ENCODE measurements around the gene CRYBB2.
"Not testable (repeated sequence)": the region's sequence is repeated elsewhere in the genome, so short reads cannot be mapped to it uniquely, and the experiment has no call there.

Gene CRYBB2

DNA sequence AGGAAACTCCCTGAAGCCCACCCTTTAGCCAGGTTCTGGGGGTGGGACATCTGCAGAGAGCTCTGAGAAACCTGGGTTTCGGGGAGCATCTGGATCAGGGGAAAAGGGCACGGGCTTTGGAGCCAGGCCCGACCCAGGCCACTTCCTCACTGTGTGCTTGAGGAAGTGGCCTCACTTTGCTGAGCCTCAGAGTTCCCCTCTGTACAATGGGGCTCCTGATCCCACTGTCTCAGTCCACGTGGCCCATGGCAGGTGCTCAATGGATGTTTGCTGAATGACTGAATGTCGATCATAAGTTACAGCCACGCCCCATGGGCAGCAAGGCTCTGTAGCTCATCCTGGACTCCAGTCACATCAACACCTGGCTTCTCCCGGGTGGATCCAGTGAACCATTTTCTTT, 18.5 kb upstream of the CRYBB2 start:
- DNase-seq: no peak

DNA sequence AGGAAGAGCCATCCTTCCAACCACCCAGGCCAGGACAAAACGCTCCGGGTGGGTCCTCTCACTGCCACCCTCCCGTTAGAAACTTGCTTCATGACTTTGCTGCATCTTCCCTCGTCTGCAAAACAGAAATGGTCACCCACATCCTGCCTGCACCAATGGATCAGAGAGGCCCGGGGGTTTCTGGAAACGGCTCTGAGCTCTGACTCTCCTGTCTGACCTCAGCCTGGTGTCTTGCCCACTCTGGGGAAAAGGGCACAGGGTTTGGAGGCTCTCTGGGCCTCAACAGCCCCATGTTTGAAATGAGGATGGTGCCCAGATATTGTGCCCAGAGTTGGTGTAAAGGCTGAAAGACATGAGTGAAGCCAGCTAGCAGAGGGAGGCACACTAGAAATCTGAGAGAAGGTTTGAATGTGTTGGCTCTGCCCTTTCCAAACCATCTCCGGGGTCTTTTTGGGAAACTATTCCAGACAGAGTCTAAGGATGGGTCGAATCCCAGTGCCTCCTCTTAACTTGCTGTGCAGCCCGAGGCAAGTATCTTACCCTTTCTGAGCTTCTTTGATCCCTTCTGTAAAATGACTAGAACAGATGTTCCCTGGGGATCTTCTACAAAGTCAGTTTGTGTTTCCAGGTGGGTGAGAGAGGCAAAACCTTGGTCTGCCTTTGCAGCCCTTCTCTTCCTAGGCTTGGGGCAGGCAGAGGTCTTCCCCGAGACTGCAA, 17.7 kb upstream of the CRYBB2 start:
- DNase-seq: no peak

DNA sequence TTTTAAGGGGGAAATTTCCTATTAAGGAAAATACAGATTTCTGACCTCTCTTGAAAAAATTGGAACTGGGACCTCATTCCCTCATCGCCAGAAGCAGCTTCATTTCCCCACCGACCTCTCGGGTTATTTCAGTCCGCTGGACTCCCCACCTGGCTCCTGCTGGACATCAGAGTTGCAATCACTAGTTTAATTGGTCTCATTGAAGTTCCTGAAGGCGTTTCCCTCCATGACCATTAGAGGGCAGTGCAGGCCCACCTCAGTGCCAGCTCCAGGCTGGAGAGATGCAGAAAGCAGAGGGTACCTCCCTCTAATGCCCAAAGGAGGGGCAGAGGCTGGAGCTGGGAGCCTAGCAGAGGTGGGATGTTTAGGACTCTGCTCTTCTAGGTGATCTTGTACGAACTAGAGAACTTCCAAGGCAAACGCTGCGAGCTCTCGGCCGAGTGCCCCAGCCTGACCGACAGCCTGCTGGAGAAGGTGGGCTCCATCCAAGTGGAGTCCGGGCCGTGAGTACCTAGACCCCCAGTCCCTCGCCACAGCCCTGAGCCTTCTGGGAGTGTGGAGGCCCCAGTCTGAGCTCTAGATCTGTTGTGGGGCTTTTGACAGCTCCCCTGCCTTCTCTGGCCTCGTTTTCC, 17.0 kb upstream of the CRYBB2 start:
- DNase-seq: no peak

DNA sequence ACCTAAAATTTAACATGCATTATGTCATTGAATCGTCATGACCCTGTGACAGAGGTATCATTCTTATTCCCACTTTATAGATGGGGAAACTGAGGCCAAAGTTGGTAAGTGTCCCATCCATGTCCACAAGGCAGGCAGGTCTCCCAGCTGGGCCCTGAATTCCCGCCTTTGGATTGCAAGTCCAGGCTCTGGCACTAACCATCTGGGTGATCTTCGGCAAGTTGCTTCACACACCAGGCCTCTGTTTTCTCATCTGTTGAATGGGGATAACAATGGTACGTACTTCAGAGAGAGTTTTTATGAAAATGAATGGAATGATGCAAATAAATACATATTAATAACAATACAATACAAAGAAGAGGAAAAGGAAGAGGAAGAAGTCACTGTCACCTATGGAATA, 16.4 kb upstream of the CRYBB2 start:
- DNase-seq: no peak

DNA sequence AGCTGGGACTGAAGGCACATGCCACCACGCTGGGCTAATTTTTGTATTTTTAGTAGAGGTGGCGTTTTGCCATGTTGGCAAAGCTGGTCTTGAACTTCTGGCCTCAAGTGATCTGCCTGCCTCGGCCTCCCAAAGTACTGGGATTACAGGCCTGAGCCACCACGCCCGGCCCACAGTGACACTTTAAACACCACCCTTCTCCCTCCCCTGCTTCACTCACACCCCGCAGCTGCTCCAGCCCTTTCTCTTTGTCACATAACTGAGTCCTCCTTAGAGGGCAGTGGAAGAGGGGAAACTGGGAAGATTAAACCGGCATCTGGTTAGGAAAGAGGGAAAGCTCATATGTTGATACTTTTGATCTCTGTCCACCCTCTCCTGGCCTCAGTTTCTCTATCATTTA, 14.9 kb upstream of the CRYBB2 start:
- DNase-seq: not testable (repeated sequence)

DNA sequence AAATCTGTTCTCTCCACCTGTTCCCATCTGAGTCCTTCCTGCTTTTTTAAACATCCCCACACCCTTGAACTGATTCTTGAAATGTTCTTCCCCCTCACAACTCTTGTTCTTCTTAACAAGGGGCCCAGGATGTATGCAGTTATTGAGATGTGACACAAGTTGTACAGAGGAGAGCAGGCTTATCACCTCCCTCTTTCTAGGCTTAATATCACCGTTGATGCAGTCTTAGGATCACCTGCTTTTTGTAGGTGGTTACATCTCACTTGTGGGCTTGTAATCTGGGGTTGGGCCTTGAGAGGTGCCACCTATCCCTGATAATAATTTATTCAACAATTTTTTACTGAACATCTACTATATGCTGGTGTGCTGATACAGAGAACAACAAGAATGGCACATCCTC, 13.6 kb upstream of the CRYBB2 start:
- DNase-seq: no peak

DNA sequence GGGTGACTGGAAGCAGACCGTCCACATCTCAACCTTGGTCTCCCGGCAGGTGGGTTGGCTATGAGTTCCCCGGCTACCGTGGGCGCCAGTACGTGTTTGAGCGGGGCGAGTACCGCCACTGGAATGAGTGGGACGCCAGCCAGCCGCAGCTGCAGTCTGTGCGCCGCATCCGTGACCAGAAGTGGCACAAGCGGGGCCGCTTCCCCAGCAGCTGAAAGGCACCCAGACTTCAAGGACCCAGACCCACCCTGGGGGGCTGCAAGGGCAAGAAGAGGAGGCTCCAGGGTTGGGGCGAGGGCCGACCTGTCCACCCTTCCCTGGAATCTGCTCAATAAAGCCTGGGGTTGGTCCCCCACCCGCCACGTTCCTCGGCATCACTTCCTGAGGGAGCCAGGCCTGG, 12.4 kb upstream of the CRYBB2 start:
- DNase-seq: no peak

DNA sequence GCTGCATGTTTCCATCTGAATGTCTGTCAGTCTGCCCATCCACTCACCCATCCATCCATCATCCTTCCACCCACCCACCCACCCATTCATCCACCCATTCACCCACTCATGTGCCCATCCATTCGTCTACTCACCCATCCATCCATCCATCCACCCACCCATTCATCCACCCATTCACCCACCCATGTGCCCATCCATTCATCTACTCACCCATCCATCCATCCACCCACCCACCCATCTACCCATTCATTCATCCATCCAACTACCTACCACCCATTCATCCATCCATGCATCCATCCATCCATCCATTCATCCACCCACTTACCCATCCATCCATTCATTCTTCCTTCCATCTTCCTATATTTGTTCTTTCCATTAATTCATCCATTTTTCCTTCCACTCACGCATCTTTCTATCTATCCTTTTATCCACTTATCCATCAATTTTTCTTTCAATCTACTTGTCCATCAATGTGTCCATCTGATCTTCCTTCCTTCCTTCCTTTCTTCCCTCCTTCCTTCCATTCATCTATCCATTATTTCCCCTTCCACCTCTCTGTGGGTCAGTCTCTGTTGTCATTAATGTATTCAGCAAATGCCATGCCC, 11.8 kb upstream of the CRYBB2 start:
- no peak for DNase-seq

DNA sequence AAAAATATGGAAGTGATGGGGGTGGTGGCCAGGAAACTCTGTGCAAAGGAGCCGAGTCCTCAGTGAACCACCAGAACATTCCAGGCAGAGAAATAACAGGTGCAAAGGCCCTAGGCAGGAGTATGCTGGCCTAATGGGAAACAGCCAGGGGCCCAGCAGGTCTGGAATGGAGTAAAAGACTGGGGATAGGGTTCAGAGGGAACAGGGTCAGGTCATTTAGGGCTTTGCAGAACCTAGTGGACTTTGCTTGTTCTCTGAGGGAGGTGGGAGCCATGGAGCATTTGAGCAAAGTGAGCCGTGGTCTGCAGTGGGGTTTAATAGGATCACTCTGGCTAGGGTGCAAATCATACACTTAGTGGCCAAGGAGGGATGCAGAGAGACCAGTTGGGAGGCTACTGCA, 11.1 kb upstream of the CRYBB2 start:
- DNase-seq: no peak

DNA sequence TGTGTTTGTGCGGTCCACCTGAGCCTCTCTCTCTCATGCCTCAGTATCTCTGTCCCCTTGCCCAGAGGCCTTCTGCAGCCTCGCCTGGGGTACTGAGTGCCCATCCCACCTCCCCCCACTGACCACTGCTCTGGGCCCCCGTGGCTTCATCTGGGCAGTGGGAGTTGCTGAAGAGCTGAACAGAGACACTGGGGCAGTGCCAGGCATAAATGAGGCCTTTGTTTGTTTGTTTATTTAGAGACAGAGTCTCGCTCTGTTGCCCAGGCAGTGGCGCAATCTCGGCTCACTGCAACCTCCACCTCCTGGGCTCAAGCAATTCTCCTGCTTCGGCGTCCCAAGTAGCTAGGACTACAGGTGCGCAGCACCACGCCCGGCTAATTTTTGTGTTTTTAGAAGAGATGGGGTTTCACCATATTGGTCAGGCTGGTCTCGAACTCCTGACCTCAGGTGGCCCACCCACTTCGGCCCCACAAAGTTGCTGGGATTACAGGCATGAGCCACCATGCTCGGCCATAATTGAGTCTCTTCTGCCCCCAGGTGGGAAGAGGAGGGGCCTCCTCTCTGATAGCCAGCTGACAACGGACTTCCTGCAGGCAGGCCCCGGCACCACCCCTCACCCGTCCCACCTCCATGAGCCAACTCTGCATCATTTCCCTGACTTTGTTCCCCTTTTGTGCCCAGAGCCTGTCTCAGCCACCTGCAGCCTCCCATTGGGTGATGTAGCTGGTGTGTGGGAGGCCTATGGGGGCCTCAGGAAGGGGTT, 10.5 kb upstream of the CRYBB2 start:
- DNase-seq: no peak

DNA sequence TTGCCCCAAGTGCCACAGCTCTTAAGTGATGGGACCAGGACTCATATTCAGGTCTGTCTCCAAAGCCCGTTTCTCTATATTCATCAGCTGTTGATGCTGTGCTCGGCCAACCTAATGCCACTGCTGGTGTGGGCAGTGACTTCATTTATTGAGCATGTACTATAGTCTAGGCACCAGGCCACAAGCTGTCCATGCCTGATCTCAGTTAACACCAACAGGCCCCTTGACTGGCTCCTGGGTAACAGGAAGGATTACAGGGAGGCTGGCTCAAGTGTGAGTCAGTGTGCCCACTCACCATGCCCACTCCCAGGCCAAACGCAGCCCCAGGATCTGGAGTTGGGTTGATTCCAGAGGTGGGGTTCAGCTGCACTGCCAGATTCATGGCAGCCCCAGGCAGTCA, 8.6 kb upstream of the CRYBB2 start:
- no peak for DNase-seq

DNA sequence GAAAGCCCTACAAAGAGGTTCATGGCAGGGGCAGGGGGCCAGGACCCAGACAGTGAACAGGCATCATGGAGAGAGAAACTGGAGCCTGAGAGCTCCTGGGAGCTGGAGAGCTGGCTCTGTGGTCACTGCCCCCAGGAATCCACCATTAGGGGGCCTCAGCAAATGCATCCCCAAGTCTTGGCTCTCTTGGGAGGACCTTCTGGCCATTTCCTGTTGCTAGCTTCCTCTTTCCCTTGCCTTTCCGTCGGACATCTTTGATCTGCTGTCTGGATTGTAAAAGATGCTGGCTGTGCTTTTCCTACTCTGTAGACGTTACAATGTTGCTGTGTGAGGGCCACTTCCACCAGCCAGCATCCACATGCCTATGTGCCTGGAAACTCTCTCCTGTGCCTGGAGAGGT, 7.1 kb upstream of the CRYBB2 start:
- no peak for DNase-seq

DNA sequence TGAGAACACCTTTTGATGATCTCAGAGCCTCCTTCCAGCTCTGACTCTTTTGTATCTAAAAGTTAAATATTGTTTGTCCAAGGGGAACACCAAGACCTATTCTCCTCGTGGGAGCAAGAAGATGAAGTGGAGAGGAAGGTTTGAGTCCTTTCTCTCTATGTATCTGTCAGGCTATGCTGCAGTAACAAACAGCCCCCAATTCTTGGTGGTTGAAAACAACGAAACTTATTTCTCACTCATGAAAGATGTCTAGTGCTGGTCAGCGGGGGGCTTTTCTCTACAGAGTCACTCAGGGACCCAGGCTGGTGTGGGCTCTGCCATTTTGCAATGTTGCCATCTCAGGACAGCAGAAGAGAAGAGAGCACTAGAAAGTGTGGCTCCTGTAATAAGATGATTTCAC, 6.2 kb upstream of the CRYBB2 start:
- no peak for DNase-seq

DNA sequence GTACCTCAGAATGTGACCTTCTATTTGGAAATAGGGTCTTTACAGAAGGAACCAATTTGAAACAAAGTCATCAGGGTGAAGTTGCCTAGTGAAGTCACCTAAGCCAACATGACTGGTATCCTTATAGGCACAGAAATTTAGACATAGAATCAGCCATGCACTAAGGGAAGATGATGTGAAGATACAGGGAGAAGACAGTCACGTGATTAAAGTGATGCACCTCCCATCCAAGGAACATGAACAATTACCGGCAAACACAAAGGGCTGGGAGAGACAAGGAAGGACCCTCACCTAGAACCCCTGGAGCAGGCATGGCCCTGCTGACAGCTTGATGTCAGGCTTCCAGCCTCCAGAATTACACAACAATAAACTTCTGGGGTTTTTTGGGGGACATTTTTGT, 3.2 kb upstream of the CRYBB2 start:
- DNase-seq: no peak

DNA sequence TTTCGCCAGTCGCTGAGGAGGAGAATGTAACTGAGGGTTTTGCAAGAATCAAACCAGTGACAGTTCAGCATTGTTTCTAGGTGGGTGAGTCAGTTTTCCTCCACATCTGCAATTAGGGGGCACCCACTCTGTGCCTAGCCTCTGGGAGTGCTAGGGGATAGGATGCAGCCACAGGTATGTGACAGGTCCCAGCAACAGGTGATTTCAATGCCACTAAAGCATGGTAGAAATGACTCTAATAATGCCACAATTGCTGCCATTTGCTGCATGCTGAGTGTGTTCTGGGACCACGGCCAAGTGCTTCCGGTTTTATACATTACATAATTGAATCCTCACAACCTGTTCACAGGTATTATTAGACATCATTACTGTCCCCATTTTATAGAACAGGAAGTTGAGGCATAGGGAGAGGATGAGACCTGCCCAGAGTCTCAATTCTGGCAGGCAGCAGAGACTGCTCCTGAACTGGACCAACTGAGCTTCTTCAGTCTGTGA, 556 bp downstream of the CRYBB2 start:
- DNase-seq: no peak

DNA sequence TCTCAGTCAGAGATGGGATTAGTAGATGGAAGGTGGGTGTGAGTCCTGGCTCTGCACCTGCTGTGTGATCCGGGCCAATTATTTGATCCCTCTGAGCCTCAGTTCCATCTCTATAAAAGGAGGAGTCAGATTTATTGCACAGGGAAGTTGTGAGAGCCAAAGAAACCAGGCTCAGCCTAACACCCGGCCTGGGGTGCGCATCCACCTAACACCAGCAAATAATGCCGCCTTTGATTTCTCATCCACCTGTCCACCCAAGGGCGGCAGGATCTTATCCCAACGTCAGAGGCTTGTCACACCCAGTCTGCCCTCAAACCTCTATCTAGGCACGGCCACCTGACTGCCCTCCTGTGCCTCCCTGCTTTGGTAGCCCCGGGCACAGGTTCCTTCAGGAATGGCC, 2.4 kb downstream of the CRYBB2 start:
- no peak for DNase-seq

DNA sequence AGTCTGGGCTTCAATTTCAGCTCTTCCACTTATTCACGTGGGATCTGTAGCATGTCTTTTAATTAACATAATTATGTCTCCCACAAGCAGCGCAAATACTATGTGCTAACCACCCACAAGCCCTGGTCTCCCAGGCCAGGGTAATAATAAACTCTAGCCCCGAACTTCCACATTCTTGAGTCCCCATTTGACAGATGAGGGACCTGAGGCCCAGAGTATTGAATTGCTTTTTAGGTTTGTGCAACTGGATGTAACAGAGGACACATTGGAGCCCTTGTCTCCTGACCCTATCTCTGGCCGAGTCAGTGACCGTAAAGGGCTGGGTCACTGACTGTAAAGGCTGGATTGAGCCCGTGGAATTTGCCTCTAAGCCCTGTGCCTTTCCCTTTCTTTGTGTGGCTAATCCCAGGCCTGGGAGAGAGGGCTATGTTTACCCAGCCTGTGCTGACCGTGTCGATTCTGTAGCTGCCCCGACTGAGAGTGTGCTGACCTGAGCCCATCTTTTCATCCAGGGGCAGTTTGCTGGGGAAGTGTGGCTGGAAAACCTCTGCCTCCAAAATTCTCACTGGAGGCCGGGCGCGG, 3.9 kb downstream of the CRYBB2 start:
- DNase-seq: no peak

DNA sequence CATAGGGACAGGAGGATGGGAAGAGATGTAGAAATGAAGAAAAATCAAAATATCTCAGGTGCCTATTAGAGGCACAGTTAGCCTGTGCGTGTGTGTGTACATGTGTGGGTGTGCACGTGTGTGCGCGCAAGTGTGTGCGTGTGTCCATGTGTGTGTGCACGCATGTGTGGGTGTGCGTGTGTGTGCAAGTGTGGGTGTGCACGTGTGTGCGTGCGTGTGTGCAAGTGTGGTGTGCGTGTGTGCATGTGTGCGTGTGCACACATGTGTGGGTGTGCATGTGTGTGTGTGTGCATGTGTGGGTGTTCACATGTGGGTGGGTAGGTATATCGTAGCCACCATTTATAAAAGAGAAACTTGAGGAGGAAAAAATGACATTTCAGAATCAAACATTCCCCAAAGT, 9.4 kb downstream of the CRYBB2 start:
- no peak for DNase-seq

DNA sequence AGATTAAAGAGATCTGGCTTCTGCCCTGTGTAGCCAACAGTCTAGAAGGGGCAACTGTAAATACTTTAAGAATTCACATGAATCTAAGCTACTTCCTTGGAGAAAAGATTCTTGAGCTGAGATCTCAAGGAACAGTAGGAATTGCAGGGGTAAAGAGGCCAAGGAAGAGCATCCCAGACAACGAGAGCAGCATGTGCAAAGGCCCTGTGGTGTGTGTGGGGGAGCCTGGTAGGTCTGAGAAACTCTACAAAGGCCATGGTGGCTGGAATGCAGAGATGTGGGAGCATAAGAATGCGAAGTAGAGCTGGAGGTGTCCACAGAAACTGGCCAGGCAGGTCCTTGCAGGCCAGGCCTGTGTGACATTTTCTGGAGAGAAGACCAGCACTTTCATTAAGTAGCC, 11.3 kb downstream of the CRYBB2 start:
- DNase-seq: not testable (repeated sequence)

DNA sequence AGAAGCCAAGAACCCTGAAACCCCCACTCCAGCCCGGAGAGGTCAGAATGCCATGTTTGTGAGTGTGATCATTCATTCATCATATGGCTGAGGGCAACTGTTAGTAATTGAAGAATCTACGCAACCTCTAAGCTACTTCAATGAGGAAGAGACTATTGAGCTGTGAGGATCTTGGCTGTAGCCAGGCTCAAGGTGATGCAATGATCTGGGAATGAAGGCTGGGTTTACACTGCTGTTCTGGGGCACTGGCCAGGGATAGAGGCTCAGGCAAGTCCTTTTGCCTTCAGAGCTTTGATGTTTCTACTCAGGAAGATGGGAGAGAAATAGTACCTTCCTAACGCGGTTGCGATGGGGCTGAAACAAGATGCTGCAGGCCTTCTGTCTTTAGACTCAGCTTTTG, 12.9 kb downstream of the CRYBB2 start:
- no peak for DNase-seq

DNA sequence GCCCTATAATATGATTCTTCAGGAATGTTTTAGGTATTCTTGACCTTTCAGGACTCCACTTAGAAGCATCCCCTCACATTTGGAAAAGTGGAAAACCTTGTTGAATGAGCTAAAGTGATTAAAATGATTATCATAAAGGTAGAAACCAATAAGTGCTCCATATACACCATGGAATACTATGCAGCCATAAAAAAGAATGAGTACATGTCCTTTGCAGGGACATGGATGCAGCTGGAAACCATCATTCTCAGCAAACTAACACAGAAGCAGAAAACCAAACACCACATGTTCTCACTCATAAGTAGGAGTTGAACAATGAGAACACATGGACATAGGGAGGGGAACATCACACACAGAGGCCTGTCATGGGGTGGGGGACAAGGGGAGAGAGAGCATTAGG, 14.3 kb downstream of the CRYBB2 start:
- DNase-seq: not testable (repeated sequence)

DNA sequence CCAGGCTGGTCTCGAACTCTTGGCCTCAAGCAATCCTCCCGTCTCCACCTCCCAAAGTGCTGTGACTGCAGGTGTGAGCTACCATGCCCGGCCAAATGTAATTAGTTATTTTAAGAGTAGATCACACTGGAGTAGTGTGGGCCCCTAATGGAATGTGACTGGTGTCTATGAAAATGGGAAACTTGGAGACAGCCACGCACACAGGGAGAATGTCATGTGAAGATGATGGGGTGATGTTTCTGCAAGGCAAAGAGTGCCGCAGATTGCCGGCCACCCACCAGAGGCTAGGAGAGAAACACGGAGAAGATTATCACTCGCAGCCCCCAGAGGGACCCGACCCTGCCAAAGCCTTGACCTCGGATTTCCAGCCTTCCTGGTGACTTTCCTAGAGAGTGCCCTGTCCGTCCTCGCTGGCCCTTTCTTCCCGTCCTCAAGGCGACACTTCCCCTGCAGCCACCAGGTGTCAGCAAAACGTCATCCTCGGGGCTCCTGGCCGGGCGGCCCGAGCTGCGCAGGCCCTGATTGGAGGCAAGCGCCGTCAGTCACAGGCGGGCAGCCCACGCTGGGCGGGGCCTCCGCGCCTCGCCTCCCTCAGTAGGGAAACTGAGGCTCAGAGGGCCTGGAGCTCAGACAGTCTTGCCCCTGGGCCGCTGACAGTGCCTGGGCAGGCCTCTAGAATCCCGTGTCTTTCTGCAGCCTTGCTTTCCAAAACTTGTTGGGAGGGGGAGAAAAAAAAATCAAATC, 16.3 kb downstream of the CRYBB2 start:
- peak; percentile 29 for DNase-seq

DNA sequence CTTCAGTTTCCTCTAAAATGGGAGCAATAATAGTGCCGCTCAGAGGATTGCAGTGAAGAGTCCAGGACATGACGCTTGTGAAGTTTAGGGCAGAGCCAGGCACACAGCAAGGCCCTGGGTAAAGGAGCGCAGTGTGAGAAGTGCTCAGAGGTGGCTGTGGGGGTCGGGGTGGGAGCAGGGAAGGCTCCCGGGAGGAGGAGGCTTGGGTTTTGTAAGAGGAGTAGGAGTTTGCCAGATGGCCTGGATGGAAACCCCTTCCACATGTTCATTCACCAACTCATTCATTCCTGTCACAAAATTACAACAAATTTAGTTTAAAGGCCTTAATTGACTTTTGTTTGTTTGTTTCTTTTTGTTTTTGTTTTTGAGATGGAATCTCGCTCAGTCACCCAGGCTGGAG, 17.0 kb downstream of the CRYBB2 start:
- DNase-seq: no peak
